Hematopoietic multipotent progenitor cell treated with erythropoietin and hydrocortisone succinate and interleukin-3 and kit ligand, for 6 days (in vitro differentiated cells): Measurements from ENCODE around the gene OGDH.

Experiments used
- DNase-seq: peaks from one replicate; pipeline ENCODE4 v3.0.0-alpha.2; 2015

Gene OGDH

GRCh38 chr7:44743750-44744149 is 137.3 kb downstream of the OGDH start:
- no peak for DNase-seq

GRCh38 chr7:44748045-44748947 is 141.9 kb downstream of the OGDH start, which contains the start of gene ZMIZ2:
Gene ZMIZ2 (plus strand): TSS chr7:44748847. CDS start chr7:44756250, 7,403 bp downstream.
- peak; percentile 92 for DNase-seq

GRCh38 chr7:44748948-44749731 is 142.7 kb downstream of the OGDH start:
- peak; percentile 32 for DNase-seq

- no peak for DNase-seq
Measured at GRCh38 chr7:44749992-44750391, 143.6 kb downstream of the OGDH start.

- no peak for DNase-seq
Measured at GRCh38 chr7:44750424-44750823, 144.0 kb downstream of the OGDH start.

GRCh38 chr7:44750921-44751571 is 144.6 kb downstream of the OGDH start:
- DNase-seq, result no peak

GRCh38 chr7:44752822-44753221 is 146.4 kb downstream of the OGDH start:
- DNase-seq, result no peak

- peak; percentile 32 for DNase-seq
Measured at GRCh38 chr7:44754802-44755697, 148.6 kb downstream of the OGDH start.

- DNase-seq, result no peak
Measured at GRCh38 chr7:44755698-44756627, 149.5 kb downstream of the OGDH start.

GRCh38 chr7:44756904-44757303 is 150.5 kb downstream of the OGDH start:
- DNase-seq, result no peak

- DNase-seq, result no peak
Measured at GRCh38 chr7:44757311-44757710, 150.9 kb downstream of the OGDH start.

- no peak for DNase-seq
Measured at GRCh38 chr7:44757739-44758138, 151.3 kb downstream of the OGDH start.
